SU-DHL-6 (cell line): ENCODE results near the gene IGF2R.
"Not testable (repeated sequence)": the region's sequence is repeated elsewhere in the genome, so short reads cannot be mapped to it uniquely, and the experiment has no call there.

Experiments used
- H2AFZ ChIP-seq: fragments of 200-600 bp; sonication (generic); 2 replicates; pipeline ENCODE4 v1.6.1; 2014; ENCODE audit warnings: low read depth, mild to moderate bottlenecking, moderate library complexity, mixed read lengths, antibody characterized with exemption, low read length; ENCODE audit not compliant: severe bottlenecking
- H3F3A ChIP-seq: fragments of 200-600 bp; shearing (Covaris generic); 2 replicates; pipeline ENCODE4 v1.6.0; 2016; ENCODE audit warnings: antibody characterized with exemption, mild to moderate bottlenecking; ENCODE audit not compliant: insufficient read depth
- H3K27ac ChIP-seq: fragments of 200-600 bp; sonication (generic); 2 replicates; pipeline ENCODE4 v1.5.1; 2016; ENCODE audit warnings: low read depth, mild to moderate bottlenecking, low read length, moderate library complexity, mixed read lengths
- H3K27me3 ChIP-seq: fragments of 200-600 bp; sonication (generic), shearing (Covaris generic); 2 replicates; pipeline ENCODE4 v1.6.0; 2014; ENCODE audit warnings: mild to moderate bottlenecking, low read length
- H3K36me3 ChIP-seq: fragments of 200-600 bp; sonication (generic); 2 replicates; pipeline ENCODE4 v1.6.1; 2014; ENCODE audit warnings: mild to moderate bottlenecking, low read length, mixed read lengths
- H3K4me2 ChIP-seq: fragments of 300-600, 200-600 bp; shearing (Covaris generic), sonication (generic); 2 replicates; pipeline ENCODE4 v1.6.0; 2014; ENCODE audit warnings: low read length, low read depth, mild to moderate bottlenecking; ENCODE audit not compliant: poor library complexity, severe bottlenecking
- H3K4me3 ChIP-seq: fragments of 200-600 bp; sonication (generic); 2 replicates; pipeline ENCODE4 v1.5.1; 2014; ENCODE audit warnings: antibody characterized with exemption, low read length, mild to moderate bottlenecking, mixed read lengths; ENCODE audit not compliant: insufficient read depth, poor library complexity, severe bottlenecking
- H3K79me2 ChIP-seq: fragments of 200-600 bp; sonication (generic); 2 replicates; pipeline ENCODE4 v1.6.1; 2014; ENCODE audit warnings: mild to moderate bottlenecking, low read length, moderate library complexity; ENCODE audit not compliant: insufficient read depth
- H3K9ac ChIP-seq: fragments of 200-600 bp; sonication (generic); 2 replicates; pipeline ENCODE4 v1.7.0; 2014; ENCODE audit warnings: mild to moderate bottlenecking, low read length
- H3K9me2 ChIP-seq: fragments of 200-600 bp; sonication (generic); replicated peaks from 2 replicates; pipeline ENCODE4 v1.6.1; 2014; ENCODE audit warnings: low read length; ENCODE audit not compliant: insufficient read depth
- H3K9me3 ChIP-seq: fragments of 200-600 bp; sonication (generic); 2 replicates; pipeline ENCODE4 v1.6.1; 2014; ENCODE audit warnings: low read length, mixed read lengths; ENCODE audit not compliant: insufficient read depth
- H4K20me1 ChIP-seq: fragments of 200-600 bp; sonication (generic); 2 replicates; pipeline ENCODE4 v1.6.1; 2014; ENCODE audit warnings: low read depth, mild to moderate bottlenecking, antibody characterized with exemption, low read length, moderate library complexity, mixed read lengths
- CTCF ChIP-seq: fragments of 200-600 bp; sonication (generic); IDR thresholded peaks from one replicate; pipeline ENCODE4 v1.5.1; 2017; ENCODE audit warnings: antibody characterized with exemption, mild to moderate bottlenecking, low read length, moderate library complexity; ENCODE audit not compliant: insufficient read depth, poor library complexity, severe bottlenecking
- EZH2phosphoT487 ChIP-seq: fragments of 200-600 bp; sonication (generic), shearing (Covaris generic); conservative IDR thresholded peaks from 2 replicates; pipeline ENCODE4 v1.6.1; 2018; ENCODE audit warnings: mild to moderate bottlenecking, antibody characterized with exemption, low read length, moderate library complexity, mixed read lengths

The IGF2R gene

DNA sequence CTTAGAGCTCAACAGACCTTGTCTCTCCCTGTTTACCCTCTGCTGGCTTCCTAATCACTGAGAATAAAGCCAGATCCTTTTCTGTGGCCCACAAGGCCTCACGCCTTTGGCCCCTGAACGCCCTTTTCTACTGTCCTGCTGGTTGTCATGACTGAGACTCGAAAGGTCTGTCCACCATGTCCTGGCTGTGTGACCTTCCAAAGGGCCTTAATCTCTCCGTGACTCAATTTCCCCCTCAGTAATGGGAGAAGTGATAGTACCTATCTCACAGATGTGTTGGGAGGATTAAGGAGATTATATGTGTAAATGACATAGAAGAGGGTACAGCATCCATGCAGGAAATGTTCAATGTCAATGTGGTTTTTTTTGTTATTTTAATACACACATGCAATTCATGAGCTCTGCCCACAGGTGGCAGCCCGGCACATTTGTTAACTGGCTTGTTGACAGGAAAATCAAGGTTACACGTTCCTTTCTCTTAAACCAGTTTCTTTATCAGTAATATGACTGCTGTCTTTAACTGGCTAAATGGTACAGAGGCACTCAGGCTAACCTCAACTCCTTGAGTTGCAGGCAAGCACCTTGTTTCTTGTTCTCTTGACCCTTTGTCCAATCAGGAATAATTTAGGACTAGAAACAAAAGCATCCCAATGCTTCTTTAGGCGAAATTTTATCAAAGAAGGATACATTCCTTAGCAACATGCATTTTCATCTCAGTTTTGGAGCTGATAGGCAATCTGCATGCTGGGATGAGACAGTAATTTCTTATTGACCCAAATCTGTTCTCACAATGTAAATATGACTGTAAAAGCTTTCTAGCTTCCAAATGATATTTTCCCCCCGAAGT is 169.3 kb downstream of the IGF2R start:
- no peak overlapping the region for H3K4me2 ChIP-seq
- H3K4me3 ChIP-seq, result no peak overlapping the region
- no peaks in the 10 kb centered on the region for H3F3A ChIP-seq

GRCh38 chr6:160138839-160139419 is 170.0 kb downstream of the IGF2R start:
- no peaks in the 10 kb centered on the region for H3K9me3 ChIP-seq
- H3K4me2 ChIP-seq, result no peak overlapping the region
- H3K9me2 ChIP-seq, result no peaks in the 10 kb centered on the region
- H3K4me3 ChIP-seq, result no peak overlapping the region
- no peak overlapping the region for H3K9ac ChIP-seq
- TF ChIP-seq CTCF, result no peak
- no peak for TF ChIP-seq EZH2phosphoT487
- H4K20me1 ChIP-seq, result no peaks in the 10 kb centered on the region
- no peaks in the 10 kb centered on the region for H3K27me3 ChIP-seq
- no peak overlapping the region for H3K27ac ChIP-seq
- no peaks in the 10 kb centered on the region for H3F3A ChIP-seq
- H3K79me2 ChIP-seq, result no peaks in the 10 kb centered on the region
- H2AFZ ChIP-seq, result no peak overlapping the region
- no peaks in the 10 kb centered on the region for H3K36me3 ChIP-seq

More for the DNA sequence above, 169.3 kb downstream of the IGF2R start:
- no peak for TF ChIP-seq EZH2phosphoT487
- peak; percentile 71 for TF ChIP-seq CTCF
- no peak overlapping the region for H3K9ac ChIP-seq
- H3K9me2 ChIP-seq, result no peaks in the 10 kb centered on the region
- H3K9me3 ChIP-seq, result no peaks in the 10 kb centered on the region
- no peak overlapping the region for H2AFZ ChIP-seq
- H3K36me3 ChIP-seq, result no peaks in the 10 kb centered on the region
- no peak overlapping the region for H3K27ac ChIP-seq
- H4K20me1 ChIP-seq, result no peaks in the 10 kb centered on the region
- no peaks in the 10 kb centered on the region for H3K27me3 ChIP-seq
- H3K79me2 ChIP-seq, result no peaks in the 10 kb centered on the region

- Histone ChIP-seq H2AFZ (no peak overlapping the region), H3K4me2 (no peak overlapping the region)
These were observed 170.6 kb downstream of the IGF2R start for GRCh38 chr6:160139420-160139851.

GRCh38 chr6:160140493-160140892 is 171.6 kb downstream of the IGF2R start:
- not testable (repeated sequence) for H4K20me1 ChIP-seq, H3K79me2 ChIP-seq, H3K4me2 ChIP-seq, H3K36me3 ChIP-seq, H3K9me2 ChIP-seq, H3K9ac ChIP-seq, H3F3A ChIP-seq, H2AFZ ChIP-seq, H3K27me3 ChIP-seq, H3K9me3 ChIP-seq, H3K27ac ChIP-seq, H3K4me3 ChIP-seq

More at GRCh38 chr6:160139420-160139851, 170.6 kb downstream of the IGF2R start:
- H3K36me3 ChIP-seq, result no peaks in the 10 kb centered on the region
- H3K27ac ChIP-seq, result no peak overlapping the region
- no peaks in the 10 kb centered on the region for H3K9me3 ChIP-seq
- no peak overlapping the region for H3K4me3 ChIP-seq
- H3K79me2 ChIP-seq, result no peaks in the 10 kb centered on the region
- no peak overlapping the region for H3K9ac ChIP-seq
- H3F3A ChIP-seq, result no peaks in the 10 kb centered on the region
- H3K27me3 ChIP-seq, result no peaks in the 10 kb centered on the region
- TF ChIP-seq EZH2phosphoT487, result no peak
- TF ChIP-seq CTCF, result no peak
- no peaks in the 10 kb centered on the region for H3K9me2 ChIP-seq
- no peaks in the 10 kb centered on the region for H4K20me1 ChIP-seq
